Stimulated activated CD4-positive, alpha-beta T cell treated with anti-CD3 and anti-CD28 coated beads, Interleukin-1b, Interleukin-23, amount 100 ng/mL, for 1 hour (primary cell): Measurements from ENCODE around the gene ZNF22.

Source experiments
- DNase-seq, 2 donors: peaks; one replicate each; pipeline ENCODE4 v3.0.0-alpha.2; 2020; ENCODE audit warnings: low read depth in 2 of 2

Gene ZNF22

GRCh38 chr10:45015590-45015989 lies 14.9 kb downstream of the ZNF22 start:
- DNase-seq, result no peak

GRCh38 chr10:45023426-45023825 lies 22.7 kb downstream of the ZNF22 start:
- no peak for DNase-seq

GRCh38 chr10:45034301-45034700 lies 33.6 kb downstream of the ZNF22 start:
- no peak for DNase-seq

- no peak for DNase-seq
Measured at GRCh38 chr10:45035673-45036072, 35.0 kb downstream of the ZNF22 start.

DNA sequence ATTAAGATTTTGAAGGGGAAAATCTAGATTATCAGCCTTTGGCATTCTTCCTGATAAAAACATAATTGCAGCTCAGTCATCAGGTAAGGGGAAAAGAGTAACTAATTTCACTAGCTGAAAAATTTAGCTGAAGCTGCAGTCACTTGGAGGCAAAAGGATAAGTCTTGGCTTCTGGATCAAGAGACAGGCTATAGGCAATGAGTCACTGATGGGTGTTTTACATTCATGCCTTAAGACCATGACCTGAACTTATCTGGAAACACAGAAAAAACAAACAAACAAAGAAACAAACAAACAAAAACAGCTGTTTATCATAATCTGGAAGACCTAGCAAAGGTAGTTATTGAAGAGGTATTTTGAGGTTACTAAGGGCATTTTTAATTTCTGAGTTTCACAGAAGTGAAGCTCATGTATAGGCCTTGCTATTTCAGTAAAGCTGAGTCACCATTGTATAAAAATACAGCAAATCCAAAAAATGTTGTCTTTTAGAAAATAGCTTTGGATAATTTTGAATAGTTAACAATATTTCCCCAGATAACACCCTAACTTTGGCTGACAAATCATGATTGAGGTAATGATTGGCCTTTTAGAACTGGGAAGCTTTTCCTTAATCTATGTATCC lies 40.3 kb downstream of the ZNF22 start:
- DNase-seq, result no peak

- no peak for DNase-seq
Measured at GRCh38 chr10:45044290-45044689, 43.6 kb downstream of the ZNF22 start.

GRCh38 chr10:45050551-45051235 lies 50.0 kb downstream of the ZNF22 start:
- DNase-seq, result no peak

DNA sequence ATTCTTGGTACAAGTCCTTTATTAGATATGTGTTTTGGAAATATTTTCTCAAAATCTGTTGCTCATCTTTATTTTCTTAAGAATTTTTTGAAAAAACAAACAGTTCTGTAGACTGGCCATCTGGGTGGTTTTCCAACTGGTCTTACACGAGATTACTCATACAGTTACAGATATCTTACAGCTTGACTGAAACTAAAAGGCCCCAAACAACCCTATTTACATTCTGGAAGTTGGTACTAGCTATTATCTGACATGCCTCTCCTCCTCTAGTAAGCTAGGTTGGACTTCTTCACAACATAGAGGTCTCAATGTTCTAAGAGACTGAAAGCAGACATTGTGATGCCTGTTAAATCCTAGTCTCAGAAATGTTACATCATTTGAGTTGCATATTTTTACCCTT lies 52.0 kb downstream of the ZNF22 start:
- DNase-seq, result no peak

DNA sequence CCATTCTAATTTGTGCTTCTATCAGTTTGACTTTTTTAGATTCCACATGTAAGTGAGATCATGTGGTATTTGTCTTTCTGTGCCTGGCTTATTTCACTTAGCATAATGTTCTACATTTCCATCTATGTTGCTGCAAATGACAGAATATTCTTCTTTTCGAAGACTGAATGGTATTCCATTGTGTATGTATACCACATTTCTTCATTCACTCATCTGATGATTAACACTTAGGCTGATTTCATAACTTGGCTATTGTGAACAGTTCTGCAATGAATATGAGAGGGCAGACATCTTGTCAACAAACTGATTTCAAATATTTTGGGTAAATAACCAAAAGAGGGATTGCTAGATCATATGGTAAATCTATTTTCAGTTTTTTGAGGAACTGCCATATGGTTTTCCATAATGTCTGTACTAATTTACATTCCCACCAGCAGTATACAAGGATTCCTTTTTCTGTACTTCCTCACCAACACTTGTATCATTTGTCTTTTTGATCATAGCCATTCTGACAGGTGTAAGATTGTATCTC lies 52.9 kb downstream of the ZNF22 start:
- DNase-seq, result no peak
